ENCODE data around the gene FRG2.
"Not testable (repeated sequence)": the region's sequence is repeated elsewhere in the genome, so short reads cannot be mapped to it uniquely, and the experiment has no call there.

FRG2 gene

GRCh38 chr4:190027156-190027555 lies at the start of gene FRG2:
FRG2 (minus strand) TSS chr4:190027256; CDS start chr4:190027204, 52 bp downstream.
- in situ Hi-C loops (cut with MboI; ENCODE audit: low sequenced_read_pairs) = not testable (repeated sequence)

- in situ Hi-C loops (cut with MboI; ENCODE audit: low sequenced_read_pairs) = not testable (repeated sequence)
Measured at GRCh38 chr4:190068351-190068750, 41.3 kb upstream of the FRG2 start.

- in situ Hi-C loops (cut with MboI; ENCODE audit: low sequenced_read_pairs) = not testable (repeated sequence)
Measured at GRCh38 chr4:190064805-190065204, 37.7 kb upstream of the FRG2 start.

- in situ Hi-C loops (cut with MboI; ENCODE audit: low sequenced_read_pairs) = not testable (repeated sequence)
Measured at GRCh38 chr4:190064342-190064741, 37.3 kb upstream of the FRG2 start, which contains the start of gene DBET. DBET (plus strand) TSS chr4:190064502.

- in situ Hi-C loops (cut with MboI; ENCODE audit: low sequenced_read_pairs) = not testable (repeated sequence)
Measured at GRCh38 chr4:190058997-190059396, 31.9 kb upstream of the FRG2 start.

- in situ Hi-C loops (cut with MboI; ENCODE audit: low sequenced_read_pairs) = not testable (repeated sequence)
Measured at GRCh38 chr4:190049378-190050239, 22.6 kb upstream of the FRG2 start.

GRCh38 chr4:190047627-190048026 lies 20.6 kb upstream of the FRG2 start:
- in situ Hi-C loops (cut with MboI; ENCODE audit: low sequenced_read_pairs) = not testable (repeated sequence)

- in situ Hi-C loops (cut with MboI; ENCODE audit: low sequenced_read_pairs) = not testable (repeated sequence)
Measured at GRCh38 chr4:190040873-190041272, 13.8 kb upstream of the FRG2 start.

- in situ Hi-C loops (cut with MboI; ENCODE audit: low sequenced_read_pairs) = not testable (repeated sequence)
Measured at GRCh38 chr4:190037704-190038388, 10.8 kb upstream of the FRG2 start.

- in situ Hi-C loops (cut with MboI; ENCODE audit: low sequenced_read_pairs) = not testable (repeated sequence)
Measured at GRCh38 chr4:190031264-190031663, 4.2 kb upstream of the FRG2 start.

GRCh38 chr4:190022614-190023281 lies 4.3 kb downstream of the FRG2 start:
- in situ Hi-C loops (cut with MboI; ENCODE audit: low sequenced_read_pairs) = not testable (repeated sequence)

- in situ Hi-C loops (cut with MboI; ENCODE audit: low sequenced_read_pairs) = not testable (repeated sequence)
Measured at GRCh38 chr4:190021973-190022372, 5.1 kb downstream of the FRG2 start.

GRCh38 chr4:190020790-190021717 lies 6.0 kb downstream of the FRG2 start:
- in situ Hi-C loops (cut with MboI; ENCODE audit: low sequenced_read_pairs) = no loop called here

- in situ Hi-C loops (cut with MboI; ENCODE audit: low sequenced_read_pairs) = not testable (repeated sequence)
Measured at GRCh38 chr4:190019859-190020463, 7.1 kb downstream of the FRG2 start.

- in situ Hi-C loops (cut with MboI; ENCODE audit: low sequenced_read_pairs) = no loop called here
Measured at GRCh38 chr4:190019023-190019858, 7.8 kb downstream of the FRG2 start.

GRCh38 chr4:190018201-190018920 lies 8.7 kb downstream of the FRG2 start:
- in situ Hi-C loops (cut with MboI; ENCODE audit: low sequenced_read_pairs) = no loop called here

- in situ Hi-C loops (cut with MboI; ENCODE audit: low sequenced_read_pairs) = no loop called here
Measured at GRCh38 chr4:190017357-190018200, 9.5 kb downstream of the FRG2 start.

Data from hTERT RPE-1 (cell line).